KOPT-K1 (cell line): ENCODE results near the gene GAS7.

Experiments used
- H3K27ac ChIP-seq: fragments of 200-600 bp; sonication (generic); 2 replicates; pipeline ENCODE4 v1.5.1; 2016; ENCODE audit warnings: antibody characterized with exemption, mild to moderate bottlenecking, low read depth, low read length; ENCODE audit not compliant: poor library complexity, severe bottlenecking
- H3K36me3 ChIP-seq: fragments of 200-600 bp; sonication (generic); 2 replicates; pipeline ENCODE4 v1.5.1; 2017; ENCODE audit warnings: antibody characterized with exemption, mild to moderate bottlenecking, low read length, moderate library complexity; ENCODE audit not compliant: insufficient read depth
- H3K9me3 ChIP-seq: fragments of 200-600 bp; sonication (generic); 2 replicates; pipeline ENCODE4 v1.5.1; 2017; ENCODE audit warnings: antibody characterized with exemption, low read length, mild to moderate bottlenecking; ENCODE audit not compliant: insufficient read depth, poor library complexity, severe bottlenecking

GAS7 gene

DNA sequence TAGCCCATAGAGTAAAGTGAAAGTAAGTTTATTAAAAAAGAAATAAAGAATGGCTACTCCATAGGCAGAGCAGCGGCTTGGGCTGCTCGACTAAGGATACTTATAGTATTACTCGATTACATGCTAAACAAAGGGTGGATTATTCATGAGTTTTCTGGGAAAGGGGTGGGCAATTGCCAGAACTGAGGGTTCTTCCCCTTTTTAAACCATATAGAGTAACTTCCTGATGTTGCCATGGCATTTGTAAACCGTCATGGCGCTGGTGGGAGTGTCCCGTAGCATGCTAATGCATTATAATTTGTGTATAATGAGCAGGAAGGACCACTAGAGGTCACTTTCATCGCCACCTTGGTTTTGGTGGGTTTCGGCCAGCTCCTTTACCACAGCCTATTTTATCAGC lies 13.3 kb upstream of the GAS7 start:
- peaks cover under 1% of the 10 kb centered on the region for H3K9me3 ChIP-seq
- no peaks in the 10 kb centered on the region for H3K36me3 ChIP-seq
- no peak overlapping the region for H3K27ac ChIP-seq

DNA sequence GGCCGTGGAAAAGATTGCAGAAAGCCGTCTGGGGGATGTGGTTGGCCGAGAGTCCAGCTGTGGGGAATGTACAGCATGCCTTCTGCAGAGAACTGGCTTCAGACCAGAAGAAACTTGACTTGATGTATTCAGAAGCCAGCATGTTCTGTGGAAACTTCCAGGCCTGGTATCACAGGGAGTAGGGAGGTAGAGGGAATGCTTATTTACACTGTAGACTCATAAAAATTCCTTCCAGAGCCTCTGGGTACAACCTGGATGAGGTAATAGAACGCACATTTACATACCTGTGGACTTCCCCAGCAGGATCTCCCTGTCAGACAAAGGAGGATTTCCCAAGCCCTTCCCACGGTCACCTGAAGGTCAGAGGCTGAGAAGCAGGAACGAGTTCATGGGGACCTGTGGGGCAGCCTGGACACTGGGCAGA lies 11.8 kb upstream of the GAS7 start:
- Histone ChIP-seq H3K36me3 (no peaks in the 10 kb centered on the region), H3K9me3 (peaks cover 15% of the 10 kb centered on the region), H3K27ac (no peak overlapping the region)

DNA sequence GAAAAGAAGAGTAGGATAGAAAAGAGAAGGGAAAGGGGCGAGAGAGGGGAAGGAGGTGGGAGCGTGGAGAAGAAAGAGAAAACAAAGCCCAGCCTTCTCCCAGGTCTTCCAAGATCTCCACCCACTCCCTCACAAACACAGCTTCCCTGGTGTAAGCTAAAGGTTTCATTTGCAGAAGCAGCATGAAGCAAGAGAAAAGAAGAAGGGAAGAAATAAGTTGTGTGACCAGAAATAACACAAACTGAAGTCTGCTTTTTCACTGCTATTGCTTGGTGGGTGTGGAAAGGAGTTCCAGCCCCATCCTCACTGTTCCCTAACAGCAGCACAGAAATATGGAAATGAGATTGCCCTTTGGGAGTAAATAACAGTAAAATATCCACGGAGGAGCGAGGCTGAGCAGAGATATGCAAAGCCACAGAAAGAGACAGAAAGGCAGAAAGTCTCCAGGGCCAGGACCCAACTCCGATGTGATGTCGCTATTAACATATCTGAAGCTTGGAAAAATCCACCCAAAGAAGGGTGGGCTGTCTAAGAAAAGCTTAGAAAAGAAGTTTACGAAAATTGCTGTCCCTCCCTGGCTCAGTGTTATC lies 10.3 kb upstream of the GAS7 start:
- H3K27ac ChIP-seq: no peak overlapping the region
- no peaks in the 10 kb centered on the region for H3K36me3 ChIP-seq
- peaks cover 26% of the 10 kb centered on the region for H3K9me3 ChIP-seq

DNA sequence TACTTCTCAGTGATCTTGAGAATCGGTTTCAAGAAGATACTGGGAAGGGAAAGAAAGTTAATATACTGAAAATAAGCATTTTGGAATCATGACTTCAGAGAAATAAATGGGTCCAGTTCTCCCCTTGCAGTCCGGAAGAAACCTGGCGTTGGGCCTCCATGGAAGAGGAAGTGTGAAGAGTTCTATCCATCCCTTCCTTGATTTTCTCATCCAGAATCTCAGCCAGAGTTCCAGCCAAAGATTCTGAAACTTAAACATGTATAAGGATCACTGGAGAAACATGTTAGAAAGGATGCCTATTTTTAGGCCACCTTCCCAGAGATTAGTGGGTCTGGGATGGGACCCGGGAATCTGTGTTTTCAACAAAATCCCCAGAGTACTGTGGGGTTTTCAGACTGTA lies 8.7 kb upstream of the GAS7 start:
- Histone ChIP-seq H3K36me3 (no peaks in the 10 kb centered on the region), H3K27ac (no peak overlapping the region), H3K9me3 (peaks cover 26% of the 10 kb centered on the region)

DNA sequence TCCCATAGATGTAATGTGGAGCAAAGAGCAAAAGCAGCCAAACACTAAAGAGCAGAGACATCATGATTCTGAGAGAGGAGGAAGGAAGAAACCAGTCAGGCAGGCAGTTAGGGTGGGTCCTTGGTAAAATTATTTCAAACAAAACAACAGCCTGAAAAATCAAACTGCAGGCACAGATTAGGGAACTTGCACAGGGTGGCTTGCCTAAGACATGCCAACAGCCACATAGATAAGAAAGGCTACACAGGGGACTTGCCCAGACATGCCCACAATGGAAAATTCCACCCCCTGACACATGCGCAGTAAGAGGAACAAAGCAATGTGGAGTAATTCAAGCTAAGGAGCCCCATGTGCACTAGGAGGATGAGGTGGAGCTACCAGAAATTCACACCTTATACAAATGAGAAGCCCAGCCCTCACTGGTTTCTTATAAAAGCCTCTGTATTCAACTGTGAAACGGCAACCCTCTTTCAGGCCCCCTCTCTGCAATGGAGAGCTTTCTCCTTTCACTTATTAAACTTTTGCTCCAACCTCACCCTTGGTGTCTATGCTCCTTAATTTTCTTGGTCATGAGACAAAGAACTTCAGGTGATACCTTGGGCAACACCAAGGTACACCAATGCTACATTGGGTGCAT lies 7.3 kb upstream of the GAS7 start:
- H3K36me3 ChIP-seq: no peaks in the 10 kb centered on the region
- no peak overlapping the region for H3K27ac ChIP-seq
- peaks cover 26% of the 10 kb centered on the region for H3K9me3 ChIP-seq

DNA sequence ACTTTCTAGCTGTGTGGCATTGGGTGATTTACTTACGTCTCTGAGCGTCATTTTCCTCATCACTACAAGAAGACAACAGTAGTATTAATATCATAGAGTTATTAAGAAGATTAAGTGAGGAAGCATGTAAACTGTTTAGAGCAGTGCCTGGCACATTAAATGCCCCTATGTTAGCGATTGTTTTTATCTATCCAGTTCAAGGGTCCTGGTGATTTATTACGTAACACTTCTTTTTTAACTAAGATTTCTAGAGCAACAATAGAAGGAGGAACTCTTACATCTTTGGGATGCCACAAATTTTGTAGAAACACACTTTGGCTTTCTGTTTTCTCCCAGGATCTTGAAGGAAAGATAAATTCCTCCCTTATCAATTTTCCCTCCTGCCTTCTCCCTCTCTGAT lies 3.3 kb upstream of the GAS7 start:
- no peak overlapping the region for H3K27ac ChIP-seq
- H3K36me3 ChIP-seq: no peaks in the 10 kb centered on the region
- H3K9me3 ChIP-seq: peaks cover 26% of the 10 kb centered on the region

DNA sequence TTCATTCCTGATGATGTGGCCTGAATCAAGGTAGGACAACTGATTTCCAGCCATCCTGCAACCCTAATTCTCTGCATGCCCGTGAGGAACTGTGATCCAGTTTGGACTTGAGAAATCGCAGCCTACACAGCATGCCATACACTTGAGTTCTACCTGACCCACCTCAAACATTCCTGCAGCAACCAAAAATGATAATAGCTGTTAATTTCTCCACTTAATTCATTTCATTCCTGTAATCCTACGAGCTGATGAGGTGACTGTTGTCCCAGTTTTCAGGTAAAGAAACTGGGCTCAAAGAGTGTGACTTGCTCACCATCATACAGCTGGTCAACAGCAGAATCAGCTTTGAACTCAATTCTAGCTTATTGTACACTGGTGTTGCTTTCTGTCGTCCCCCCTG lies 2.2 kb upstream of the GAS7 start:
- no peak overlapping the region for H3K27ac ChIP-seq
- H3K9me3 ChIP-seq: peaks cover 16% of the 10 kb centered on the region
- no peaks in the 10 kb centered on the region for H3K36me3 ChIP-seq

DNA sequence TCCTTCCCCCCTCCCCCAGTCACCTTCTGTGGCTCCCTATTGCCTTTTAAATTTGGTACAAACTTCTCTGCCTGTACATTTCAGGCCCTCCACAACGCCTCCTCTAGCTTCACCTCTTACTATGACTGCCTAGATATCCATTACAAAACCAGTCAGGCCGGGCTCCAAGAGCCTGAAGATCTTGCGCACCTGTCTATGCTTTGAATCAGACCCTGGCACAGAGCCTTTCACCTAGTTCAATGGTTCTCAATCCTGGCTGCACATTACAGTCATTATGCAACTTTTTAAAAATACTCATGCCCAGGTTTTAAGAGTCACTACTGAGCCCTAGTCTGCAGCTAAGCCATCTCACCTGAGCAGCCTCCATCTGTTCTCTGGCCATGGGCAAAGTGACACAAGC lies 1.6 kb upstream of the GAS7 start:
- Histone ChIP-seq H3K27ac (no peak overlapping the region), H3K36me3 (peaks cover 5% of the 10 kb centered on the region), H3K9me3 (peaks cover 13% of the 10 kb centered on the region)

DNA sequence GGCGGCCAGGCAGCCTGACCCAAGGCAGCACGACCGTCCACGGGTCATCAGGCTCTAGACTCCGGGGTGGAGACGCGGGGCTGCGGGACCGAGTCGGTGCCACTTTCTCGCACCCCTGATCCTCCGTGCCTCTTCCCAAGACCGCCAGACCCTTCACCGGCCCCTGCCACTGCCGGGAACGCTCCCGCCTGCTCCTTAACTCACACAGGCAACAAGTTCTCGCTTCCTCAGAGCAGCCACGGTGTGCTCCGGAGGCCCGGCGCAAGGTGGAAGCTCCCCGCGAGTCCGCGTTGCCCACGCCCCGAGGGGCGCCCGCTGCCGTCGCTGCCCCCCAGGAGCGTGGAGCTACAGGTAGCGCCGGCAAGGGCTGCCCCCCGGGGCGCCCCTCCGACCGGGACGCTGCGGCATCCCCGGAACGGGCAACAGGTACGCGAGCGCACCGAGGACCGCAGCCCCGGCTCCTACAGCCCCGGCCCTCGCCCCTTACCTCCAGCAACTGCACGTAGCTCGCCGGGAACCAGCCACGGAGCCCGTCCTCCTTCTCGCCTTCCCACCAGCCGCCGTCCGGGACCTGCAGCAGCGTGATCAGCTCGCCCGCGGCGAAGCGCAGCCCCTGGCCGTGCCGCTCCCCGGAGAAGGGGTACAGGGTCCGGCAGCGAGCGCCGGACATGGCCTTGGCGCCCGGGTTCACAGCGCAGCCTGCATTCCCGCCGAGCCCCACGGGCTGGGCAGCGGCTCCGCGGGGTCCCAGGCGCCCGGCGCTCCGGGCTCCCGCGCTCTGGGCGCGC lies 491 bp downstream of the GAS7 start:
- H3K27ac ChIP-seq: peak overlapping the region; percentile 83
- peaks cover 22% of the 10 kb centered on the region for H3K36me3 ChIP-seq
- peaks cover 24% of the 10 kb centered on the region for H3K9me3 ChIP-seq

DNA sequence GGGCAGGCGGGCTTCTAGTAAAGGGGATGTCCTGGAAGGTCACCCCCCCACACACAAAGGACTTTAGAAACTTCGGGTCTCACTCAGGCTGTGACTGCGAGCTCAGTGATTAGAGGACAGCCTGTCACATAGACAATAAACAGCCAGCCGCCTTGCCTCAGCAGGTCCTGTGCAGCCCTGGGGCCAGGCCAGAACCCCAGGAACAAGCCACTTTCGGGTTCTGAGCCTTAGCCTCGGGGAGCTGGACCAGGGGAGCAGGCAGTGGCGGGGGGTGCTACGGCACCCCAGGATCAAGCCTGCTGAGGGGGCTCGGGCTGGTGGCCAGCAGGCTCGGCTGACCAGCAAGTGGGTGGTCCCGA lies 1.1 kb downstream of the GAS7 start:
- H3K36me3 ChIP-seq: peaks cover 22% of the 10 kb centered on the region
- peak overlapping the region; percentile 83 for H3K27ac ChIP-seq
- peaks cover 27% of the 10 kb centered on the region for H3K9me3 ChIP-seq

DNA sequence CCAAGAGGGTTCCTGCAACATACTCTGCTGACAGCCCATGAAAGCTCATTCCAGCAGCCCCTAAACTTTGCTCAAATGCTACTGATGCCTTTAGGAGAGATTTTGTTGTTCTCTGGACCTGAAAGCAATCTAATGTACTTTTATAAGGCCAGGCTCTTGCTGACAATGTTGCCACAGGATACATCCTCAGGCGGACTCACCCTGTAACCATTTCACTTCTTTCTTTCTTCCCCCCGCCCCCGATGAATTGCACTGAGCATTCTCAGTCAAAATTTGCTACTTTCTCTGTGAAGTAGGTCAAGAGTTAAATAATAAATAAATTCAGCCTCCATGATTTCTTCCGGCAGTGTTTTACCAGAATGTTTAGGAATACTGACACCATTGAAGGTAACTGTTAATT lies 1.5 kb downstream of the GAS7 start:
- H3K27ac ChIP-seq: peak overlapping the region; percentile 83
- H3K9me3 ChIP-seq: peaks cover 27% of the 10 kb centered on the region
- H3K36me3 ChIP-seq: peaks cover 22% of the 10 kb centered on the region

DNA sequence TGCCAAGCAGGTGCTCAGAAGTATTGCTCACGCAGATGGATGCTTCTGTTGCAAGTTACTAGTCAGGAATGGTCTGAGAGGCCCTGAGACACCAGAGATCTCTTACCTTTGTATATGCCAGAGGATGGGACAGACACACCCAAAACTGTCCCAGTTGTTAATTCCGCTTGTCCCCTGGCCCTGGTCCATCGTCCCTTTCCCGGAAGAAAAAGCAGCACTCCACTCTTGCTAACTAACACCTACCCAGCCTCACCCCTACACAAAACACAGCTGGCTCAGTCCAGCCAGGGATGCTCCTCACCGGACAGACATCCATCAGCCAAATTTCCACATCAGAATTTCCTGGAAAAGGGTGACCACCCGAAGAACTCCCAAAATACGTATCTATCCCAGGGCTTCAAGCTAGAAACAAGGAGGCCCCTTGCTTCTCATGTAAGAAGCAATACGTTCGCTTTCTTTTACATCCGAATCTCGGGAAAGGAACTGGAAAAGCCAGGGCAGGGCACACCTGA lies 2.0 kb downstream of the GAS7 start:
- H3K27ac ChIP-seq: peak overlapping the region; percentile 83
- peaks cover 22% of the 10 kb centered on the region for H3K36me3 ChIP-seq
- peaks cover 27% of the 10 kb centered on the region for H3K9me3 ChIP-seq

DNA sequence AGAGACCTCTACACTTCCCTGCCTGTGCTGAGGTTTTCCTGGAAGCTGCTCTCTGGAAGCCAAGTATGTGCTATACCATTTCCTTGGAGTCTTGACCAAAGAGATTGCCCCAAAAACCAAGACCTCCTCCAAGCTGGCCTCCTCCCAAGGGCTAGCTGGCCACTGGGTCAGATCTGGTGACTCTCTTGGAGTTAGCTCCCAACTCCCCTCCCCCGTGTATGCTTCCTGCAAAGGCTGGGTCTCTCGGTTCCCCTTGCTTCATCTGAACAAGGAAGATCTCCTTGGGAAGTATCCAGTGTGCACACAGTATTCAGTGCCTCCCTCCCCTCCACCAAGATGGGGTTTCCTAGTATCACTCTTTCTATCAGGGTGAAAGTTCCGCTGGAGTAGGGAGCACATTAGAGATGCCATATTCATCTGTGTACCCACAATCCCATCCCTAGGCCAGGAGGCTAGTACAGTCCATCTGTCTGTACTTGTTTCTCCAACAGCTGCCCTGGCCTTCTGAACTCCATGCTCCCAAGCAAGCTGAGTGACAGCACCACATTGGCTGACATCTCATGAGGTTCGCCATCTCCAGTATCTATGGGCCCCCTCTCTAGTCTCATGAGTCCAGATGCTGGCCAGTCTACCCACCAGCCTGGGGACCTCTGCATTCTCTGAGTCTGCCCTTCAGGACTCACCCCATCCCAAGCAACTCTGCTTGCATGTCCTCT lies 3.2 kb downstream of the GAS7 start:
- H3K27ac ChIP-seq: no peak overlapping the region
- H3K36me3 ChIP-seq: peaks cover 22% of the 10 kb centered on the region
- H3K9me3 ChIP-seq: peaks cover 27% of the 10 kb centered on the region

DNA sequence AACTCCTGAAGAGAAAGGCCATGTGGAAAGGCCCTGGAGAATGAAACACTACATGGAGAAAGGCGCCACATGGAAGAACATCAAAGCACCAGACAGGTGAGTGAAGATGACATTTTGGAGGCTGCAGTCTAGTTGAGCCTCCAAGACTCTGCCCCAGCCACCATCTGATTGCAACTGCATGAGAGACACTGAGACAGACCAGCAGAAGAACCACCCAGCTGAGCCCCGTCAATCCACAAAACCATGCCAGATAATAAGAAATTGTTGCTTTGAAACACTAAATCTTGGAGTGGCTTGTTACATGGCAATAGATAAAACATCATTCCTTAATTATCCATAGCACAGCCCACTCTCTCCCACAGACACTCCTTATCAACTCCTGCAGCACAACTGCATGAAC lies 4.8 kb downstream of the GAS7 start:
- H3K36me3 ChIP-seq: peaks cover 22% of the 10 kb centered on the region
- H3K27ac ChIP-seq: no peak overlapping the region
- H3K9me3 ChIP-seq: peaks cover 27% of the 10 kb centered on the region

DNA sequence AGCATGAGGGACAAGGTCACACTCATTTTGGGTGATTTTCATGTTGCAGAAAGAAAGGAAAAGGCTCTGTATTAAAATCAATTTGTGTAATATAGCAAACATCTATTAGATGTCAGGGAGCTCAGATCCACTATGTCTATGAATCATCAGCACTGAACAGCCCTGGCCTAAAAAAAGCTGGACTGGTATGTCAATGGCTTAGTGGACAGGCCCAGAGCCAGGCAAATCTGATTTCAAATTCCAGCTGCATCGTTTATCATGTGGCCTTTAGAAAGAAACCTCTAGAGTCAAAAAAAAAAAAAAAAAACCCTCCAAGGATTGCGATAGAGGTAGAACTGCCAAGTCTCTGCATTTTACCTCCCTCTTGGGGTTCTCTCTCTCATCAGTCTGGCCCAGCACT lies 5.4 kb downstream of the GAS7 start:
- Histone ChIP-seq H3K27ac (no peak overlapping the region), H3K9me3 (peaks cover 27% of the 10 kb centered on the region), H3K36me3 (peaks cover 22% of the 10 kb centered on the region)
